Activated CD8-positive, alpha-beta memory T cell treated with anti-CD3 and anti-CD28 coated beads, Interleukin-2, amount 50 U/mL, for 24 hours (primary cell): Measurements from ENCODE around the gene APBA2.
"Not testable (repeated sequence)": the region's sequence is repeated elsewhere in the genome, so short reads cannot be mapped to it uniquely, and the experiment has no call there.

ENCODE experiments used
- DNase-seq: peaks from one replicate; pipeline ENCODE4 v3.0.0-alpha.2; 2020; ENCODE audit errors: extremely low read depth

APBA2 gene

GRCh38 chr15:29035336-29036285 lies 149.8 kb downstream of the APBA2 start:
- DNase-seq = no peak

- DNase-seq = no peak
These were observed 152.4 kb downstream of the APBA2 start for GRCh38 chr15:29037997-29038705.

DNA sequence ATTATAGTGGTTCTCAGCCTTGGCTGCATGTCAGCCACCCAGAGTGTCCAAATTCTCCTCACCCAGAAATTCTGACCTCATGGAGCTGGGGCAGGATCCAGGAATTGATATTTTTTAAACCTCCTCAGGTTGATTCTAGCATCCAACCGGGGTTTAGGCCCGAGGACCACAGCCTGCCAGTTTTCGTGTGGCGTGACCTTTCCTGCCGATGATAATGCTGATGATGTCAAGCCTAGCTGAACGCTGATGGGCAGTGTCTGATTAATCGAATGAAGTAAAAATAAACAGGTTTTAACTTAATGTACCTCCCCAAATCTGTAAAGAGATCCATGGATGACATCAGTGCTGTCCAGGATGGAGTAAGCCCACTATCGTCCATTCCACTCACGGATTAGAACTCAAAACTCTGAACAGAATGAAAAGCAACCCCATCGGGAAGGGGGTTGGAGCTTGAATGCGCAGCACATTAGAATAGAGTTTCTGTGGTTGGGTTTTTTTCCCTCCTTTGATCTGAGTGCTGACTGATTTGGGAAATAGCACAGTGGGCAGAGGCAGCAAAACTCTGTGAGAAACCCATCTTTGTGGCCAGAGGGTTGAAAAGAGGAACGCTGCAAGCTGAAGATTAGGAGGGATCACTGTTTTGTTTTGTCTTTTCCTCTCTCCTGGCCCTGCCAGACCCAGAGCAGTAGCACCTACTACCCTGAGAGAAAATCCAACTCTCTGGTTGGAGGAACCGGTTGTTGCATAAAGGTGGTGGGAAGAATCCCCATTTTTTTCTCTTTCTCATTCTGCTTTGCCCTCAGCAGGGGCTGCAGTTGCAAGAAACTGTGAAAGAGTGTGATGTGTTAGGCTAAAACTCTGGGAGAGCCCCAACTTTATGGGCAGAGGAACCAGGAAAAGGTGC lies 153.9 kb downstream of the APBA2 start:
- no peak for DNase-seq

GRCh38 chr15:29040370-29040751 lies 154.6 kb downstream of the APBA2 start:
- DNase-seq = no peak

DNA sequence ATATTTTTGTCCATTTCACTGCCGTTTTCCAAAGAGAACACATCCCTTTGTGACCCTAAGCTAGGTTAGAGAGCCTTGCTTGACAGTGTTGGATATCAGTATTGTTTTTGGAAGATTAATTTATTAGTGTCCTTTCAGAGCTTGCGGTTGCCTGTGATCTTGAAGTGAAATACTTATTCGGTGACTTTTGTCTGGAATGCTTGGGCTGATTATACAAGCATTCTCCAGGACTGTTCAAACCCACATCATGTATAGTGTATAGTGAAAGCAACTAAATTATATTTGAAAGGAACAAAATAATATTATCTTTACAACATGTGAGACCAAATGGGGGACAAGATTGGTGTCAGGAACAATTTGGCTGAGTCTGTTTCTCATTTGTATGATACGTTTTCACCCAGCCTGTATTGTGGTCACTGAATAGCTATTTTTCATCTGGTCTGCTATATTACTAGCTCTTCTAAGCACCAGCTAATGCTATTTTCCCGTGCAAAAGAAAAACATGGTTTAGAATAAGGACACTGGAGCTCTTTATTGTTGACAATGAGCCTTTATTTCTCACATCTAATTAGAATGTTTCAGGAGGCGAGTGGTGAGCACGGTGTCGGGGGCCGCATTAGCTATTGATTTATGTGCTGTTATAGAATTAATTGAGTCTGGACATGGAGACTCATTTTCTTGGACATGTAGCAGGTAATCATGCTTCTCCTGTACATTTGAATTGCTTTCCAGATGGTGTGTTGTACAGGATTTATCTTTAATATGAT lies 158.1 kb downstream of the APBA2 start:
- no peak for DNase-seq

DNA sequence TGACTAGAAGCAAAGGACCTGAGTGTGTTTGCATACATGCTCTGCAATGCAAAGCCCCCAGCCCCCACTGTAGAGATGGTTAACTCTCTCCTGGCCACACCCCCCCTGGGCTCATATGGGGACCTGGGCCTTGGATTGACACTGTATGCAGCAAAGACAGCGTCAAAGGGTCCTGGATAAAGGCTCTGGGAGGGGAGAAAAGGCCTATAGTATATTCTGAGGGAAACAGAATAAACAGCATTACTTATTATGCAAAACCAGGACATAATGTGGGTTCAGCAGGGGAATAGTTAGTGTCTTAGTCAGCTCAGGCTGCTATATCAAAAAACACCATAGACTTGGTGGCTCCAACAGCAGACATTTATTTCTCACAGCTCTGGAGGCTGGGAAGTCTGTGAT lies 158.7 kb downstream of the APBA2 start:
- no peak for DNase-seq

GRCh38 chr15:29045161-29045560 lies 159.4 kb downstream of the APBA2 start:
- not testable (repeated sequence) for DNase-seq

DNA sequence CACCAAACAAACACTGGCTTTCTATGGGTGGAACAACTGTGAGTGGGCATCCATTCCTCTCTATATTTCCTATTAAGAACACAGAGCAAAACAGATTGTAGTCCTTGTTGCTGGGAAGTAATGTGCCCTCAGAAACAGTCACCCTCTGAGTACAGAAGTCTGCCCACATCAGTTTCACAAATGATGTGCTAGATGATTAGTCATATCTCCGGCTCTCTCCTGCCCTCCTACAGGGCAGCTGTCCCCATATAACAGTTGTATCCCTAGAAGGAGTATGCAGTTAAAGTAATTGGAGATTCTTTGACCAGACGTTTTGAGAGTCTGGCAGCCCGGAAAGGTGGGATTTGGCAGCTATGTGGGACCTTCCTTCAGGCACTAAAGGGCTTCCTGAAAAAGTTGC lies 159.9 kb downstream of the APBA2 start:
- DNase-seq = no peak

GRCh38 chr15:29046281-29046810 lies 160.6 kb downstream of the APBA2 start:
- DNase-seq = no peak

DNA sequence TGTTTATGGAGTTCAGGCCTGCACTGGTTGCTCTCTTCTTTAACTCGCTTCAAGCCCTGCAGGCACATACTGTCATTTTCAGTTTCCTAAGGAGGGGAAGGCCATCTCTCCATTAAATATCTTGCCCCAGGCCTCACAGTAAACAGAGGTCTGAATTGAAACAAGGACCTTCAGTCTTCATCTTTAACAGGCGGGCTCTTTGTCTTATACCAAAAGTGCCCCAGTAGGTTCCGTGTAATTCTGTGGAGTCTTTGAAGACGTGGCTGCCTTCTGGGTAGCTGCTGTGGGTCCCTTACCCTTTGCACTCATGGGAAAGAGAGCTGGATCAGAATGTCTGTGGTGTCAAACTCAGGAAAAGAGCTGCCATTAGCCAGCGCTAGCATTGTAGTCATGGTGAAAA lies 161.2 kb downstream of the APBA2 start:
- DNase-seq = no peak

DNA sequence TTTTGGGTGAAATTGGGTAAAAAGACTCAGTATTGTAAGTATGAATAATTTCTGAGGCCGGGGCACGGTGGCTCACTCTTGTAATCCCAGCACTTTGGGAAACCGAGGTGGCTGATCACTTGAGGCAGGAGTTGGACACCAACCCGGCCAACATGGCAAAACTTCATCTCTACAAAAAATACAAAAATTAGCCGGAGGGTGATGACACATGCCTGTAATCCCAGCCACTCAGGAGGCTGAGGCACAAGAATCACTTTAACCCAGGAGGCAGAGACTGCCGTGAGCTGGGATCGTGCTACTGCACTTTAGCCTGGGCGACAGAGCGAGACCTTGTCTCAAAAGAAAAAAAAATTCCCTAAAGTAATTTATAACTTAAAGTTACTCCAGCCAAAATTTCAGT lies 162.2 kb downstream of the APBA2 start:
- no peak for DNase-seq

GRCh38 chr15:29050870-29051269 lies 165.1 kb downstream of the APBA2 start:
- DNase-seq = no peak

DNA sequence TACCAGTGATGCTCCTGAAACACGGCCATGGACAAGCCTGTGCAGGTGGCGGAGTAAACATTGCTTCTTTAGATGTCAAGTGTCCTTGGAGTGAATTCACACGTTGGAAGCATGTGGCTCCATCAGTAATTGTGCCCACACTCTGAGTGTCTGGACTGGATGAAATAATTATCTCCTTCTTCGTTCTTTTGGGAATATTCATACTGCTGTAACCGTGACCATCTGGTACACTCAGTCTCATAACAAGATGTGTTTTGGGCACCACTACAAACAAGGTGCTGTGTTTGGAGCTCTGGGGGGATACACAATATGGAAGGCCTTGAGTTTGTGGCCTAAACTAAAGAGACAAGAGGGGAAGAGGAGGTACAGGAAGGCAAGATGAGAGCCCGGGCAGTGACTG lies 165.6 kb downstream of the APBA2 start:
- no peak for DNase-seq

DNA sequence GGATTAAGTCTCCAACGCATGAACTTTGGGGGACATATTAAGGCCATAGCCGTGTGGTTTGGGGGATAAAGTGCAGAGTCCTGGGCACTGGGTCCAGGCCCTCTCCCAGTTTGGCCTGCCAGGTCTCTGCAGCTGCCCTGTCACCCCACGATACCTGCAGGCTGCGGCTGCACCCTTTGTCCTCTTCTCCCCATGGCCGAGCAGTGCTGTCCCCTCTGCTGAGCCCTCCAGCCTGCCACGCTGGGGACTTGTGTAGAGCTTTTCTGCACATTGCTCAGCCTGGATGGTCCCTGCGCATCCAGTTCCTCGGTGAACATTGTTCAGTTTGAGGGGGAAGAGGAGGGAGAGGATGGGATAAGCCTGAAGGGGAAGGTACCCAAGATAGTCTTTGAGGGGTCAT lies 167.2 kb downstream of the APBA2 start:
- DNase-seq = no peak

DNA sequence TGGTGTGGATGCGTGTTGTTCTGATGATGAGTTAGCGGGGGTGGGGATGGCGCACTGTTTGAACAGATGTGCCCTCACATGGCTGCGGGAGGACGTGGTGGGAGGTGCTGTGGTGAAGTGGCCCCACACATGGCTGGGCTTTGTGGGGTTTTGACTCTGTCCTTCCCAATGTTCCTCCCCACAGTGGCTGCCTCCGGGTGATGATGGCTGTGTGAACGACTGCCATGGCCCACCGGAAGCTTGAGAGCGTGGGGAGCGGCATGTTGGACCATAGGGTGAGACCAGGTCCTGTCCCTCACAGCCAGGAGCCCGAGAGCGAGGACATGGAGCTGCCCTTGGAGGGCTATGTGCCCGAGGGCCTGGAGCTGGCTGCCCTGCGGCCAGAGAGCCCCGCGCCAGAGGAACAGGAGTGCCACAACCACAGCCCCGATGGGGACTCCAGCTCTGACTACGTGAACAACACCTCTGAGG lies 167.9 kb downstream of the APBA2 start:
- no peak for DNase-seq

DNA sequence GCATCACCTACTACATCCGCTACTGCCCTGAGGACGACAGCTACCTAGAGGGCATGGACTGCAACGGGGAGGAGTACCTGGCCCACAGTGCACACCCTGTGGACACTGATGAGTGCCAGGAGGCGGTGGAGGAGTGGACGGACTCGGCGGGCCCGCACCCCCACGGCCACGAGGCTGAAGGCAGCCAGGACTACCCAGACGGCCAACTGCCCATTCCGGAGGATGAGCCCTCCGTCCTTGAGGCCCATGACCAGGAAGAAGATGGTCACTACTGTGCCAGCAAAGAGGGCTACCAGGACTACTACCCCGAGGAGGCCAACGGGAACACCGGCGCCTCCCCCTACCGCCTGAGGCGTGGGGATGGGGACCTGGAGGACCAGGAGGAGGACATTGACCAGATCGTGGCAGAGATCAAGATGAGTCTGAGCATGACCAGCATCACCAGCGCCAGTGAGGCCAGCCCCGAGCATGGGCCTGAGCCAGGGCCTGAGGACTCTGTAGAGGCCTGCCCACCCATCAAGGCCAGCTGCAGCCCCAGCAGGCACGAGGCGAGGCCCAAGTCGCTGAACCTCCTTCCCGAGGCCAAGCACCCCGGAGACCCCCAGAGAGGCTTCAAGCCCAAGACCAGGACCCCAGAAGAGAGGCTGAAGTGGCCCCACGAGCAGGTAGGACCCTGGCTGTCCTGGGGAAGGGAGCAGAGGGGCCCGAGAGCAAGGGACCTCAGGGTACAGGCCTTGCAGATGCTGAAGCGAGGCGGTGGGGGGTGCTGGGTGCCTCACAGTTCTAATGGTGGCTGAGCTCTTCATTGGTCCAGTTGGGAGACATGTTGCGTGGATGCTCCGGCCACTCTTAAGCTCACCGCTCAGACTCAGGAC lies 168.6 kb downstream of the APBA2 start:
- no peak for DNase-seq

DNA sequence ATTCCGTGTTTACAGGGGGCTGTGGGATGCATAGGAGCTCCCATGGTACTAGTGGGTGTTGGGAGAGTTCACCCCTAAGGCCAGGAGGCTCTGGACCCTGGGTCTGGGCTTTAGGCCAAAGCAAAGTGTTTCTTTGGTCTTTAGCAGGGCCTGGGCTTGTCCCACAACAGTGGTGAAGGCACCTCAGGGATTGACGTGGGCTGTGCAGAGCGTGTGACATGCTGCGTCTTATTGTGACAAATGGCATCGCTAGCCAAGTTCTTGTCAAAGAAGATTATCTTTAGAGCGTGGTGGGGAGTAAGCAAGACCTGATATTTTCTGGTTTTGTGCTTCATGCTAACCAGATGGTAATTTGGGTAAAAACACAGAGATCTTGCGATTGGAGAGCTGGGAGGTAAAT lies 170.1 kb downstream of the APBA2 start:
- no peak for DNase-seq

- DNase-seq = no peak
These were observed 171.2 kb downstream of the APBA2 start for GRCh38 chr15:29056839-29057450.

DNA sequence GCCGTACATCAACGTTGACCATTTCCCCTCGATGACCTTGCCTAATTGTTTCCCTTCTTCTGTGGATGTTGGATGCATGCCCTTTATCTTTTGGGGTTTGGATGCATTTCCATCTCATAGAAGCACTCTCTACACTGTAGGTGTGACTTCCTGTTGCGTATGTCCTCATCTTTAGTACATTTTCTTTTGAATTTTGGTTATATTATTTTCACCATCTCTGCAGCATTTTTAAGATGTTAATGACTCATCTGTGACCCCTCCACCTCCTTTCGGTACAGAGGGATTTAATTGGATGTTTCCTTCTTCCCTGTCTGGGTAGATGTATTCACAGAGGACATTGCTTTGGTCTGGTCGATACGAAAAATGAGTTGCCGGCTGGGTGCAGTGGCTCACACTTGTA lies 172.1 kb downstream of the APBA2 start:
- DNase-seq = no peak
